GM23338 (cell line): Measurements from ENCODE around the gene DMD. TPM values are rescaled to one million over a fixed set of nuclear protein-coding genes. Genes with fewer than 3 reads are reported as not detected.

Source experiments
- ATAC-seq: fragments of 200-7000 bp; cut with Tn5 transposase; 3 replicates; pipeline ENCODE4 v1.9.1; 2020
- DNase-seq: peaks from one replicate; pipeline ENCODE4 v3.0.0-alpha.2; 2015; ENCODE audit warnings: low spot score
- H2AFZ ChIP-seq: fragments of 200-600 bp; sonication (generic); 2 replicates; pipeline ENCODE4 v1.8.0; 2016; ENCODE audit warnings: antibody characterized with exemption, mild to moderate bottlenecking, moderate library complexity
- H3F3A ChIP-seq: fragments of 200-600 bp; sonication (generic); replicated peaks from 2 replicates; pipeline ENCODE4 v1.8.0; 2017; ENCODE audit warnings: antibody characterized with exemption, mixed run types, low read depth
- H3K27ac ChIP-seq: fragments of 200-600 bp; sonication (generic); 2 replicates; pipeline ENCODE4 v1.6.1; 2016; ENCODE audit warnings: low read depth
- H3K27me3 ChIP-seq: fragments of 200-600 bp; sonication (generic); 2 replicates; pipeline ENCODE4 v1.8.0; 2016; ENCODE audit warnings: mild to moderate bottlenecking, mixed run types, moderate library complexity; ENCODE audit not compliant: insufficient read depth
- H3K36me3 ChIP-seq: fragments of 200-600 bp; sonication (generic); 2 replicates; pipeline ENCODE4 v1.8.0; 2016; ENCODE audit warnings: mild to moderate bottlenecking; ENCODE audit not compliant: insufficient read depth
- H3K4me1 ChIP-seq: fragments of 200-600 bp; sonication (generic); 2 replicates; pipeline ENCODE4 v1.8.0; 2016; ENCODE audit warnings: mild to moderate bottlenecking, moderate library complexity; ENCODE audit not compliant: insufficient read depth
- H3K4me2 ChIP-seq: fragments of 200-600 bp; sonication (generic); 2 replicates; pipeline ENCODE4 v1.7.1; 2017; ENCODE audit warnings: mixed run types
- H3K4me3 ChIP-seq: fragments of 200-600 bp; sonication (generic); 2 replicates; pipeline ENCODE4 v1.6.1; 2016; ENCODE audit warnings: mixed run types
- H3K79me2 ChIP-seq: fragments of 200-600 bp; sonication (generic); replicated peaks from 2 replicates; pipeline ENCODE4 v1.8.0; 2017; ENCODE audit warnings: mild to moderate bottlenecking; ENCODE audit not compliant: insufficient read depth
- H3K9me2 ChIP-seq: fragments of 200-600 bp; sonication (generic); 2 replicates; pipeline ENCODE4 v1.8.0; 2017; ENCODE audit not compliant: insufficient read depth
- H4K20me1 ChIP-seq: fragments of 200-600 bp; sonication (generic); replicated peaks from 2 replicates; pipeline ENCODE4 v1.8.0; 2017; ENCODE audit warnings: mild to moderate bottlenecking; ENCODE audit not compliant: insufficient read depth
- H3K27ac Mint-ChIP-seq: 2 replicates; pipeline ENCODE4 v1.8.0; 2020; ENCODE audit warnings: inconsistent platforms, mild to moderate bottlenecking, moderate library complexity, mixed read lengths
- H3K27me3 Mint-ChIP-seq: 3 replicates; pipeline ENCODE4 v1.8.0; 2022; ENCODE audit warnings: low read depth, mild to moderate bottlenecking, moderate library complexity, mixed read lengths, inconsistent platforms; ENCODE audit not compliant: insufficient read depth, poor library complexity
- H3K36me3 Mint-ChIP-seq: 3 replicates; pipeline ENCODE4 v1.8.0; 2021; ENCODE audit warnings: low read depth, mild to moderate bottlenecking, inconsistent platforms, moderate library complexity, mixed read lengths
- H3K4me1 Mint-ChIP-seq: 3 replicates; pipeline ENCODE4 v1.8.0; 2020; ENCODE audit warnings: mild to moderate bottlenecking, inconsistent platforms, mixed read lengths
- H3K4me3 Mint-ChIP-seq: 3 replicates; pipeline ENCODE4 v1.8.0; 2021; ENCODE audit warnings: moderate library complexity, mild to moderate bottlenecking, inconsistent platforms, mixed read lengths
- H3K9me3 Mint-ChIP-seq: 3 replicates; pipeline ENCODE4 v1.8.0; 2020; ENCODE audit warnings: moderate library complexity, mild to moderate bottlenecking, inconsistent platforms, mixed read lengths
- CREB1 ChIP-seq: fragments of 250-450 bp; sonication (Bioruptor Pico); IDR thresholded peaks from 2 replicates; pipeline ENCODE4 v1.5.0; 2020; ENCODE audit warnings: low read depth, mild to moderate bottlenecking, moderate library complexity
- CTCF ChIP-seq, 2 experiments: fragments of 200-600 bp in 1 of 2; sonication (generic) in 1 of 2; conservative IDR thresholded peaks; 2 replicates each; pipeline versions ENCODE4 v1.5.1 to v1.6.1; 2016 to 2017; ENCODE audit warnings: antibody characterized with exemption in 2 of 2, low read depth in 2 of 2, mild to moderate bottlenecking in 2 of 2, moderate library complexity in 1 of 2
- ETS1 ChIP-seq: IDR thresholded peaks from 2 replicates; pipeline ENCODE4 v1.6.1; 2016; ENCODE audit warnings: antibody characterized with exemption
- EZH2 ChIP-seq: fragments of 200-600 bp; sonication (generic); IDR thresholded peaks from one replicate; pipeline ENCODE4 v1.8.0; 2017; ENCODE audit warnings: antibody characterized with exemption, mild to moderate bottlenecking, low read depth; ENCODE audit not compliant: unreplicated experiment
- EZH2phosphoT487 ChIP-seq: fragments of 200-600 bp; sonication (generic); IDR thresholded peaks from one replicate; pipeline ENCODE4 v1.8.1; 2018; ENCODE audit warnings: antibody characterized with exemption; ENCODE audit not compliant: unreplicated experiment
- JUNB ChIP-seq: IDR thresholded peaks from one replicate; pipeline ENCODE4 v1.6.1; 2016; ENCODE audit warnings: antibody characterized with exemption; ENCODE audit not compliant: unreplicated experiment
- NANOG ChIP-seq: IDR thresholded peaks from 2 replicates; pipeline ENCODE4 v1.6.1; 2016; ENCODE audit warnings: antibody characterized with exemption, borderline replicate concordance
- POLR2AphosphoS5 ChIP-seq: IDR thresholded peaks from 2 replicates; pipeline ENCODE4 v1.6.1; 2016; ENCODE audit warnings: antibody characterized with exemption, low read depth
- REST ChIP-seq: IDR thresholded peaks from one replicate; pipeline ENCODE4 v1.6.1; 2018; ENCODE audit warnings: antibody characterized with exemption; ENCODE audit not compliant: unreplicated experiment
- STAT1 ChIP-seq: IDR thresholded peaks from one replicate; pipeline ENCODE4 v1.6.1; 2016; ENCODE audit warnings: antibody characterized with exemption; ENCODE audit not compliant: unreplicated experiment
- ZNF114 ChIP-seq: fragments of 250-450 bp; sonication (Bioruptor Pico); IDR thresholded peaks from 2 replicates; pipeline ENCODE4 v1.5.0; 2020; ENCODE audit warnings: mild to moderate bottlenecking, moderate library complexity
- ZNF331 ChIP-seq: fragments of 250-450 bp; sonication (Bioruptor Pico); IDR thresholded peaks from 2 replicates; pipeline ENCODE4 v1.5.0; 2020; ENCODE audit warnings: low read depth, mild to moderate bottlenecking, moderate library complexity
- ZNF462 ChIP-seq: fragments of 250-450 bp; sonication (Bioruptor Pico); IDR thresholded peaks from 2 replicates; pipeline ENCODE4 v1.5.0; 2020; ENCODE audit warnings: mild to moderate bottlenecking, moderate library complexity
- polyA plus RNA-seq: library from polyadenylated mRNA; unstranded; fragments of >200 nt; fragmentation: Nextera tagmentation; extraction: Ambion mirVana; gene quantifications from 2 replicates; pipeline ENCODE4 v1.2.1, GENCODE V29; 2016
- total RNA-seq: library from RNA; depleted of rRNA; stranded (reverse); fragments of >200 nt; shearing (Covaris generic); gene quantifications from 2 replicates; pipeline ENCODE4 v1.2.3, GENCODE V29; 2014

DMD gene
- total and polyA plus RNA-seq, 2 experiments from 2014 or later: 4.5 to 7.6 TPM

- no peak overlapping the region for H2AFZ ChIP-seq
- H3K79me2 ChIP-seq: no peaks in the 10 kb centered on the region
- Mint-ChIP-seq H3K27me3 (no peaks in the 10 kb centered on the region), H3K4me1 (peaks cover 26% of the 10 kb centered on the region), H3K27ac (no peak overlapping the region), H3K4me3 (no peak overlapping the region), H3K9me3 (no peaks in the 10 kb centered on the region), H3K36me3 (no peaks in the 10 kb centered on the region)
- peak overlapping the region; percentile 7; the same call in 1 of the 2 replicates for H3K4me2 ChIP-seq
- no peak overlapping the region for H3K27ac ChIP-seq
- TF ChIP-seq POLR2AphosphoS5 (no peak), REST (no peak), ZNF462 (no peak), JUNB (no peak), ZNF114 (no peak), NANOG (no peak), ETS1 (no peak), CTCF (conservative IDR thresholded peaks at IDR 0.05; ENCODE audit: low read depth in 2 of 2) (no peak), EZH2 (no peak), ZNF331 (CRISPR knock-in tag) (no peak), STAT1 (no peak), EZH2phosphoT487 (no peak), CREB1 (no peak)
- no peaks in the 10 kb centered on the region for H4K20me1 ChIP-seq
- no peaks in the 10 kb centered on the region for H3F3A ChIP-seq
- H3K36me3 ChIP-seq: no peaks in the 10 kb centered on the region
- H3K9me2 ChIP-seq: no peaks in the 10 kb centered on the region
- no peak overlapping the region for H3K4me3 ChIP-seq
- no peak for ATAC-seq
- H3K27me3 ChIP-seq: no peaks in the 10 kb centered on the region
- peaks cover 5% of the 10 kb centered on the region; the same call in 1 of the 2 replicates for H3K4me1 ChIP-seq
- DNase-seq: peak; percentile 18
Observed at GRCh38 chrX:31298916-31299315, 1912.4 kb downstream of the DMD start.
